Activated effector memory CD4-positive, alpha-beta T cell treated with anti-CD3 and anti-CD28 coated beads, Interleukin-2, amount 50 U/mL, for 16 hours (primary cell): ENCODE results near the gene TOM1.

Source experiments
- DNase-seq: peaks from one replicate; pipeline ENCODE4 v3.0.0-alpha.2; 2020

TOM1 gene

GRCh38 chr22:35325209-35325608 is 25.5 kb downstream of the TOM1 start:
- DNase-seq = no peak

GRCh38 chr22:35326854-35327562 is 27.3 kb downstream of the TOM1 start:
- DNase-seq = no peak

- DNase-seq = no peak
These were observed 28.2 kb downstream of the TOM1 start for GRCh38 chr22:35327690-35328471.

- no peak for DNase-seq
These were observed 28.8 kb downstream of the TOM1 start for GRCh38 chr22:35328472-35328885.

- no peak for DNase-seq
These were observed 29.6 kb downstream of the TOM1 start for GRCh38 chr22:35329114-35329847.

- DNase-seq = peak; percentile 84
These were observed 30.7 kb downstream of the TOM1 start for GRCh38 chr22:35330258-35330861.

GRCh38 chr22:35332278-35332677 is 32.6 kb downstream of the TOM1 start:
- no peak for DNase-seq

- no peak for DNase-seq
These were observed 33.5 kb downstream of the TOM1 start for GRCh38 chr22:35333220-35333619.

GRCh38 chr22:35334004-35334403 is 34.3 kb downstream of the TOM1 start:
- DNase-seq = peak; percentile 75

- no peak for DNase-seq
These were observed 35.8 kb downstream of the TOM1 start for GRCh38 chr22:35335468-35335867.

- DNase-seq = no peak
These were observed 36.5 kb downstream of the TOM1 start for GRCh38 chr22:35335936-35336781.

- DNase-seq = no peak
These were observed 38.2 kb downstream of the TOM1 start for GRCh38 chr22:35337932-35338331.

- DNase-seq = no peak
These were observed 41.6 kb downstream of the TOM1 start for GRCh38 chr22:35341090-35341874.

- no peak for DNase-seq
These were observed 42.7 kb downstream of the TOM1 start for GRCh38 chr22:35342390-35342789.

GRCh38 chr22:35343664-35344550 is 44.2 kb downstream of the TOM1 start:
- DNase-seq = no peak

- no peak for DNase-seq
These were observed 45.4 kb downstream of the TOM1 start for GRCh38 chr22:35344956-35345690.

- DNase-seq = no peak
These were observed 46.3 kb downstream of the TOM1 start for GRCh38 chr22:35345808-35346505.

- no peak for DNase-seq
These were observed 47.0 kb downstream of the TOM1 start for GRCh38 chr22:35346596-35347220.
